ENCODE measurements around the gene RAB30. TPM values are rescaled to one million over a fixed set of nuclear protein-coding genes. Genes with fewer than 3 reads are reported as not detected.

The RAB30 gene
- polyA plus RNA-seq, 1 experiment: 14.0 TPM

DNA sequence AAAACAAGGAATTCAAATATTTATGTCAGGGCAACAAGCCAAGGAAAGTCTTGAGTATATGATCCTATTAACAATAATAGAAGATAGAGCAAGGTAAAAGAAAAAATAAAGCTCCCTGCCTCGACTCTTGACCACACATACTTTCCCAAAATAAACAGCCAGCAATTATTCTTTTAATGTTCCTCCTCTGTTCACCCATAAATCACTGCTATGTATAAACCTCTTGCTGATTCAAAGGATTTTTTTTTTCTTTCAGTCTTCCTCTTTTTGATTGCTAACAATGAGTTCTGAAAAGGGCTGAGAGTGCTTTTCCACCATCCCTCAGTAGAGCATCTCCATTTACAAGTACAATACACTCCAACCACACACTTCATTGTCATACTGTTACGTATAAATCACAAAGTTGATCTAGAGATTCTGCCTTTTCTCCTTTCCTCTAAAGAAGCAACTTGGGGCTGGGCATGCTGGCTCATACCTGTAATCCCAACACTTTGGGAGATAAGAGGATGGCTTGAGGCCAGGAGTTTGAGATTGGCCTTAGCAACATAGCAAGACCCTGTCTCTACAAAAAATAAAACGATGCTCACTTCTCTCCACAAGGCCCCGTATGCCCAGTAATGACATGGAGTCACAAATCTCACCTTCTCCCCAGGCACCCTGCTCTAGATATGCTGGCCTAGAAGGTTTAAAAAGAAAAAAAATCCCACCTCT is 24.0 kb downstream of the RAB30 start:
- TF ChIP-seq, protein P1, sequence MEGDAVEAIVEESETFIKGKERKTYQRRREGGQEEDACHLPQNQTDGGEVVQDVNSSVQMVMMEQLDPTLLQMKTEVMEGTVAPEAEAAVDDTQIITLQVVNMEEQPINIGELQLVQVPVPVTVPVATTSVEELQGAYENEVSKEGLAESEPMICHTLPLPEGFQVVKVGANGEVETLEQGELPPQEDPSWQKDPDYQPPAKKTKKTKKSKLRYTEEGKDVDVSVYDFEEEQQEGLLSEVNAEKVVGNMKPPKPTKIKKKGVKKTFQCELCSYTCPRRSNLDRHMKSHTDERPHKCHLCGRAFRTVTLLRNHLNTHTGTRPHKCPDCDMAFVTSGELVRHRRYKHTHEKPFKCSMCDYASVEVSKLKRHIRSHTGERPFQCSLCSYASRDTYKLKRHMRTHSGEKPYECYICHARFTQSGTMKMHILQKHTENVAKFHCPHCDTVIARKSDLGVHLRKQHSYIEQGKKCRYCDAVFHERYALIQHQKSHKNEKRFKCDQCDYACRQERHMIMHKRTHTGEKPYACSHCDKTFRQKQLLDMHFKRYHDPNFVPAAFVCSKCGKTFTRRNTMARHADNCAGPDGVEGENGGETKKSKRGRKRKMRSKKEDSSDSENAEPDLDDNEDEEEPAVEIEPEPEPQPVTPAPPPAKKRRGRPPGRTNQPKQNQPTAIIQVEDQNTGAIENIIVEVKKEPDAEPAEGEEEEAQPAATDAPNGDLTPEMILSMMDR (IDR thresholded peaks at IDR 0.05; ENCODE audit: insufficient read depth, low read depth, low read length): no peak
- POLR2A ChIA-PET: no interaction called here
- H3K36me3 ChIP-seq (ENCODE audit: control insufficient read depth, insufficient read depth, low read length): no peaks in the 10 kb centered on the region
- no peaks in the 10 kb centered on the region for H3K27me3 ChIP-seq (ENCODE audit: control insufficient read depth, insufficient read depth, low read length)
- CTCF ChIA-PET: interaction anchor here (1.0 to 2.6 kb wide), 3 partner anchors 13 to 37 kb away, joined by 3 to 9 read pairs (median 6); no protein-coding TSS in a partner anchor
- no peak for DNase-seq (ENCODE audit: low read depth)
- H3K4me3 ChIP-seq (ENCODE audit: low read depth, low read length): no peak overlapping the region

GRCh38 chr11:83046621-83047172 is 25.0 kb downstream of the RAB30 start:
- H3K4me3 ChIP-seq (ENCODE audit: low read depth, low read length): no peak overlapping the region
- TF ChIP-seq, protein P1 (IDR thresholded peaks at IDR 0.05; ENCODE audit: insufficient read depth, low read depth, low read length): no peak
- CTCF ChIA-PET: interaction anchor here (1.0 to 2.6 kb wide), 2 partner anchors 12 to 36 kb away, joined by 3 to 9 read pairs; no protein-coding TSS in a partner anchor
- no peak for DNase-seq (ENCODE audit: low read depth)
- POLR2A ChIA-PET: no interaction called here
- no peaks in the 10 kb centered on the region for H3K27me3 ChIP-seq (ENCODE audit: control insufficient read depth, insufficient read depth, low read length)
- H3K36me3 ChIP-seq (ENCODE audit: control insufficient read depth, insufficient read depth, low read length): no peaks in the 10 kb centered on the region

- Histone ChIP-seq H3K27me3 (ENCODE audit: control insufficient read depth, insufficient read depth, low read length) (no peaks in the 10 kb centered on the region), H3K4me3 (ENCODE audit: low read depth, low read length) (no peak overlapping the region), H3K36me3 (ENCODE audit: control insufficient read depth, insufficient read depth, low read length) (no peaks in the 10 kb centered on the region)
- TF ChIP-seq, protein P1 (IDR thresholded peaks at IDR 0.05; ENCODE audit: insufficient read depth, low read depth, low read length): no peak
- POLR2A ChIA-PET: no interaction called here
- no peak for DNase-seq (ENCODE audit: low read depth)
- CTCF ChIA-PET: interaction anchor here (0.7 to 2.6 kb wide), 2 partner anchors 11 to 12 kb away, joined by 3 to 9 read pairs; no protein-coding TSS in a partner anchor
Observed at GRCh38 chr11:83044958-83045712, 26.6 kb downstream of the RAB30 start.

DNA sequence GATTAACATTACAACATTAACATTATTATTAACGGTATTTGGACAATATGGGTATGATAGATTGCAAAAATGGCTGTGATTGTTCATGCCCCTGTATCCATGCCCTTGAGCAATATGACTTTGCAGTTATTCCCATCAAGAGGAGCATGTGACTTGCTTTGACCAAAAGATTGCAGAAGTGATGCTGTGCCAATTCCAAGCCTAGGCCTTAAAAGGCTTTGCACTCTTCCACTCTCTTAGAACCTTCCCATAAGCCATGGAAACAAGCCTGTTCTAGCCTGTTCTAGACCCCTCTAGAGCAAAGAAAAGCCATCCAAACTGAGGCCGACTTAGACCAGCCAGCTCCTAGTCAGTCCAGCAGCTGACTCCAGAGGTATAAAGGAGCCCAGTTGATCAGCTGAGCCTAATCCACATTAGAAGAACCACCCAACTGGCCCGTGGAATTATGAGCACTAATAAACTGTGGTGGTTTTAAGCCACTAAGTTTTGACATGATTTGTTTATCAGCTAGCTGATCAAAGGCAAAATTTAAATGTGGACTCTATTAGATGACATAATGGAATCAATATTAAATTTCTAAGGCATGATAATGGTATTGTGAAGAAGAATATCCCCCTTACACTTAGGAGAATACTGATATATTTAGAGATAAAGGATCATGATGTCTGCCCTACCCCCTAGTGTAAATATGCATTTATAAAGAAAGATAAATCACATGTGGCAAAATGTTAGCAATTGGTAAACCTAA is 28.6 kb downstream of the RAB30 start:
- Histone ChIP-seq H3K4me3 (ENCODE audit: low read depth, low read length) (no peak overlapping the region), H3K27me3 (ENCODE audit: control insufficient read depth, insufficient read depth, low read length) (no peaks in the 10 kb centered on the region), H3K36me3 (ENCODE audit: control insufficient read depth, insufficient read depth, low read length) (no peaks in the 10 kb centered on the region)
- TF ChIP-seq, protein P1 (IDR thresholded peaks at IDR 0.05; ENCODE audit: insufficient read depth, low read depth, low read length): no peak
- ChIA-PET CTCF (no interaction called here), POLR2A (no interaction called here)
- DNase-seq (ENCODE audit: low read depth): no peak
